ENCODE measurements around the gene COASY.

COASY gene

GRCh38 chr17:42559075-42559474 lies 2.9 kb upstream of the COASY start:
- H3K4me3 ChIP-seq (ENCODE audit: low read depth, low read length): no peak overlapping the region
- DNase-seq (ENCODE audit: low read depth, low spot score): no peak
- no peak for TF ChIP-seq CTCF (IDR thresholded peaks at IDR 0.05; ENCODE audit: low read depth, low read length)
- in situ Hi-C loops (cut with HindIII; ENCODE audit: low sequenced_read_pairs): no loop called here

DNA sequence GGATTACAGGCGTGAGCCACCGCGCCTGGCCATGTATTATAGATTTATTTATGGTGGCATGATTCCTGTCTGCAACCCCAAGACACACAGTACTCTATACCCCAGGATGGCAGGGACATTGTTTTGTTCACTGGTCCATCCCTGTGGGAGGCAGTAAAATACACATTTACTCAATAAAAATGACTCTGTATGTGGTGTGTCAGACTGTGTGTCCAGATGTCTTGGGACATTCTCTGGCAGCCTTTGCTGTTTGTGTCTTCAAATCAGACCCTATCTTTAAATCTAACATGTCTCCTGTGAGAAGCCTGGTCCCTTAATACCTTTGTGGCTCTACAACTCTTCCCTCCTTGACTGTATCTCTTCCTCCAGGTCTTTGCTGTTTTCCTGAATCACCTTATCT lies 1.7 kb upstream of the COASY start:
- in situ Hi-C loops (cut with HindIII; ENCODE audit: low sequenced_read_pairs): no loop called here
- H3K4me3 ChIP-seq (ENCODE audit: low read depth, low read length): no peak overlapping the region
- DNase-seq (ENCODE audit: low read depth, low spot score): no peak

GRCh38 chr17:42562388-42563142 lies 617 bp downstream of the COASY start:
- no peak for DNase-seq (ENCODE audit: low read depth, low spot score)
- peak overlapping the region; percentile 75 for H3K4me3 ChIP-seq (ENCODE audit: low read depth, low read length)

More for the DNA sequence above, 1.7 kb upstream of the COASY start:
- TF ChIP-seq CTCF (IDR thresholded peaks at IDR 0.05; ENCODE audit: low read depth, low read length): no peak

DNA sequence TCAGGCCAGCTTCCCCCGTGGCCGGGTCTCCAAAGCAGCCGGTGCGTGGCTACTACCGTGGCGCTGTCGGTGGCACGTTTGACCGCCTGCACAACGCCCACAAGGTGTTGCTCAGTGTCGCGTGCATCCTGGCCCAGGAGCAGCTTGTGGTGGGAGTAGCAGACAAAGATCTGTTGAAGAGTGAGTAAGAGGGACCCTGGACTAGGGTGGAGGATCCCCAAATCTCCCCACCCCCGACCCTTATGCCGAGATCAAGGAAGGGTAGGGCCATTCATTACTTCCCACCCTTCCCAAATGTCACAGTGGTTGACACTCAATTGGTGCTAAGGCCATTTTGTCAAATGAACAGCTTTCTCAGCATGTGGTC lies 1.2 kb downstream of the COASY start:
- no peak for DNase-seq (ENCODE audit: low read depth, low spot score)
- in situ Hi-C loops (cut with HindIII; ENCODE audit: low sequenced_read_pairs): no loop called here
- no peak for TF ChIP-seq CTCF (IDR thresholded peaks at IDR 0.05; ENCODE audit: low read depth, low read length)
- H3K4me3 ChIP-seq (ENCODE audit: low read depth, low read length): peak overlapping the region; percentile 75

More at GRCh38 chr17:42562388-42563142, 617 bp downstream of the COASY start:
- no peak for TF ChIP-seq CTCF (IDR thresholded peaks at IDR 0.05; ENCODE audit: low read depth, low read length)
- in situ Hi-C loops (cut with HindIII; ENCODE audit: low sequenced_read_pairs): no loop called here

GRCh38 chr17:42563543-42563942 lies 1.6 kb downstream of the COASY start:
- in situ Hi-C loops (cut with HindIII; ENCODE audit: low sequenced_read_pairs): no loop called here
- TF ChIP-seq CTCF (IDR thresholded peaks at IDR 0.05; ENCODE audit: low read depth, low read length): no peak
- DNase-seq (ENCODE audit: low read depth, low spot score): no peak
- no peak overlapping the region for H3K4me3 ChIP-seq (ENCODE audit: low read depth, low read length)

- no peak overlapping the region for H3K4me3 ChIP-seq (ENCODE audit: low read depth, low read length)
- DNase-seq (ENCODE audit: low read depth, low spot score): no peak
- no peak for TF ChIP-seq CTCF (IDR thresholded peaks at IDR 0.05; ENCODE audit: low read depth, low read length)
- in situ Hi-C loops (cut with HindIII; ENCODE audit: low sequenced_read_pairs): no loop called here
These were observed 2.0 kb downstream of the COASY start for GRCh38 chr17:42563950-42564349.
